Measurements from ENCODE around the gene MVB12B. TPM values are rescaled to one million over a fixed set of nuclear protein-coding genes. Genes with fewer than 3 reads are reported as not detected.

MVB12B gene
- total and polyA plus RNA-seq, 2 of the 8 experiments (the other 6 are each of a cell fraction or from before 2014, with no cell fraction given): 2.6 to 5.0 TPM

- Histone ChIP-seq H3K4me1 (replicated peaks in 1 of 4; ENCODE audit: control insufficient read depth in 3 of 4, insufficient read depth in 4 of 4, low read length in 3 of 4) (peaks cover 4 to 19% (median 12%) of the 10 kb centered on the region in 4 experiments), H3K4me3 (ENCODE audit: extremely low read depth in 1 of 4, insufficient read depth in 2 of 4, low read depth in 3 of 4, low read length in 4 of 4) (no peak overlapping the region), H2BK12ac (ENCODE audit: low read depth, low read length) (no peak overlapping the region), H4K5ac (ENCODE audit: insufficient read length, low read depth, low read length) (no peak overlapping the region), H3K14ac (ENCODE audit: insufficient read length) (no peak overlapping the region), H3K4me2 (ENCODE audit: insufficient read depth in 1 of 2, low read depth in 2 of 2, low read length in 2 of 2) (no peak overlapping the region), H2BK120ac (replicated peaks; ENCODE audit: low read depth, low read length) (no peak overlapping the region), H3K79me2 (ENCODE audit: control insufficient read depth in 1 of 2, insufficient read depth in 2 of 2, low read length in 2 of 2) (no peaks in the 10 kb centered on the region), H3K23ac (ENCODE audit: insufficient read length) (no peak overlapping the region), H3K9ac (replicated peaks in 1 of 4; ENCODE audit: extremely low read depth in 1 of 4, low read depth in 3 of 4, low read length in 3 of 4) (no peak overlapping the region), H3K23me2 (ENCODE audit: low read depth, low read length) (no peaks in the 10 kb centered on the region), H4K91ac (replicated peaks; ENCODE audit: insufficient read length, low read length) (no peak overlapping the region), H3K27ac (ENCODE audit: low read depth, low read length) (no peak overlapping the region), H2BK20ac (ENCODE audit: low read length) (no peak overlapping the region), H3K4ac (replicated peaks; ENCODE audit: insufficient read length, low read depth, low read length) (no peak overlapping the region), H2AFZ (ENCODE audit: low read length) (no peak overlapping the region), H3K56ac (replicated peaks; ENCODE audit: insufficient read length, low read depth, low read length) (no peak overlapping the region), H4K20me1 (replicated peaks in 1 of 2; ENCODE audit: control insufficient read depth in 1 of 2, insufficient read depth in 2 of 2, low read length in 2 of 2) (no peaks in the 10 kb centered on the region), H3K27me3 (replicated peaks in 1 of 4; ENCODE audit: control insufficient read depth in 3 of 4, extremely low read depth in 1 of 4, insufficient read depth in 3 of 4, low read length in 3 of 4) (no peaks in the 10 kb centered on the region), H2BK15ac (ENCODE audit: low read length) (no peak overlapping the region), H2AK5ac (ENCODE audit: low read depth, low read length) (no peak overlapping the region), H4K8ac (ENCODE audit: extremely low read depth, insufficient read depth, low read length) (no peak overlapping the region), H2BK5ac (ENCODE audit: low read depth, low read length) (no peak overlapping the region), H3K18ac (ENCODE audit: extremely low read depth, low read length) (no peak overlapping the region), H3K79me1 (ENCODE audit: low read depth, low read length) (no peaks in the 10 kb centered on the region), H3K9me3 (ENCODE audit: insufficient read depth in 2 of 2, low read depth in 1 of 2, low read length in 1 of 2) (no peaks in the 10 kb centered on the region), H3K36me3 (ENCODE audit: control insufficient read depth in 2 of 4, insufficient read depth in 4 of 4, low read length in 3 of 4) (no peaks in the 10 kb centered on the region)
- DNase-seq (ENCODE audit: low read depth in 1 of 2, low spot score in 2 of 2) (no peak), FAIRE-seq (no peak)
- ChIA-PET POLR2A (ENCODE audit: partially characterized antibody) (interaction anchor here (0.6 kb wide), 1 partner anchor 82 kb away, joined by 3 read pairs; no protein-coding TSS in a partner anchor), CTCF (ENCODE audit: partially characterized antibody) (interaction anchor here (0.6 to 2.0 kb wide), 4 partner anchors 23 to 881 kb away, joined by 3 to 5 read pairs (median 3); no protein-coding TSS in a partner anchor)
- 93% methylated on average over 5 of the region's 5 CpGs; no CpG with 5 or more reads in 1 of the 2 experiments for WGBS, 2 experiments (ENCODE audit: extremely low coverage in 1 of 2, insufficient coverage in 1 of 2, insufficient read length in 1 of 2, insufficient replicate concordance in 2 of 2, low coverage in 1 of 2, low lambda C conversion rate in 2 of 2, missing lambda C conversion rate in 1 of 2)
- TF ChIP-seq RFX5 (IDR thresholded peaks at IDR 0.05; ENCODE audit: borderline replicate concordance, low read depth, low read length): no peak
- no peak for TF ChIP-seq TBP (IDR thresholded peaks at IDR 0.05; ENCODE audit: low read depth, low read length)
- TF ChIP-seq POU5F1 (IDR thresholded peaks at IDR 0.05; ENCODE audit: low read depth, low read length): no peak
- TF ChIP-seq MAX (IDR thresholded peaks at IDR 0.05): no peak
- no peak for TF ChIP-seq BRCA1 (IDR thresholded peaks at IDR 0.05; ENCODE audit: low read depth, low read length)
- no peak for TF ChIP-seq SP4 (IDR thresholded peaks at IDR 0.05; ENCODE audit: low read length)
- TF ChIP-seq SUZ12 (IDR thresholded peaks at IDR 0.05; ENCODE audit: low read length): no peak
- no peak for TF ChIP-seq EGR1 (IDR thresholded peaks at IDR 0.05; ENCODE audit: borderline replicate concordance, low read depth, low read length)
- no peak for TF ChIP-seq POLR2AphosphoS5 (IDR thresholded peaks at IDR 0.05; ENCODE audit: low read depth, low read length)
- no peak for TF ChIP-seq GABPA (IDR thresholded peaks at IDR 0.05; ENCODE audit: borderline replicate concordance, insufficient read depth, low read length)
- no peak for TF ChIP-seq CBX8 (IDR thresholded peaks at IDR 0.05; ENCODE audit: borderline replicate concordance, low read depth, low read length)
- no peak for TF ChIP-seq TCF12 (IDR thresholded peaks at IDR 0.05; ENCODE audit: low read depth, low read length)
Measured at GRCh38 chr9:126373241-126373640, 46.6 kb downstream of the MVB12B start.
